HuH-7.5 (cell line): ENCODE results near the gene AKAP13.

ENCODE experiments used
- DNase-seq: peaks from one replicate; pipeline ENCODE4 v3.0.0; 2011; ENCODE audit warnings: low spot score

AKAP13 gene

GRCh38 chr15:85540085-85540797 lies 159.8 kb downstream of the AKAP13 start:
- no peak for DNase-seq

- DNase-seq: no peak
These were observed 161.3 kb downstream of the AKAP13 start for GRCh38 chr15:85541744-85542143.

- no peak for DNase-seq
These were observed 162.1 kb downstream of the AKAP13 start for GRCh38 chr15:85542488-85542887.

- no peak for DNase-seq
These were observed 162.5 kb downstream of the AKAP13 start for GRCh38 chr15:85542895-85543331.

- no peak for DNase-seq
These were observed 163.3 kb downstream of the AKAP13 start for GRCh38 chr15:85543741-85544155.

- DNase-seq: no peak
These were observed 164.8 kb downstream of the AKAP13 start for GRCh38 chr15:85545185-85545584.

- no peak for DNase-seq
These were observed 165.3 kb downstream of the AKAP13 start for GRCh38 chr15:85545752-85546151.

GRCh38 chr15:85547386-85547785 lies 167.0 kb downstream of the AKAP13 start:
- no peak for DNase-seq

GRCh38 chr15:85550283-85550682 lies 169.9 kb downstream of the AKAP13 start:
- no peak for DNase-seq

- DNase-seq: no peak
These were observed 170.9 kb downstream of the AKAP13 start for GRCh38 chr15:85551221-85551832.

- DNase-seq: no peak
These were observed 174.6 kb downstream of the AKAP13 start for GRCh38 chr15:85554852-85555521.

GRCh38 chr15:85555875-85556617 lies 175.6 kb downstream of the AKAP13 start:
- DNase-seq: no peak

- no peak for DNase-seq
These were observed 176.2 kb downstream of the AKAP13 start for GRCh38 chr15:85556618-85556895.

GRCh38 chr15:85557385-85557784 lies 177.0 kb downstream of the AKAP13 start:
- DNase-seq: no peak

GRCh38 chr15:85558848-85559247 lies 178.4 kb downstream of the AKAP13 start:
- DNase-seq: no peak

GRCh38 chr15:85559530-85559929 lies 179.1 kb downstream of the AKAP13 start:
- DNase-seq: no peak

- DNase-seq: no peak
These were observed 182.4 kb downstream of the AKAP13 start for GRCh38 chr15:85562824-85563223.

GRCh38 chr15:85563328-85563727 lies 182.9 kb downstream of the AKAP13 start:
- DNase-seq: peak; percentile 21

GRCh38 chr15:85563731-85564130 lies 183.3 kb downstream of the AKAP13 start:
- DNase-seq: no peak

GRCh38 chr15:85564686-85565085 lies 184.3 kb downstream of the AKAP13 start:
- no peak for DNase-seq

GRCh38 chr15:85568261-85568808 lies 187.9 kb downstream of the AKAP13 start:
- DNase-seq: no peak

GRCh38 chr15:85570336-85570735 lies 189.9 kb downstream of the AKAP13 start:
- no peak for DNase-seq
